GM10266 (cell line): ENCODE results near the gene LMF1.

Source experiments
- DNase-seq: peaks from one replicate; pipeline ENCODE4 v3.0.0; 2012; ENCODE audit errors: extremely low spot score
- TF ChIP-seq, protein P1 (sequence below): IDR thresholded peaks from 2 replicates; pipeline ENCODE4 v1.5.1; 2012; ENCODE audit warnings: mild to moderate bottlenecking, low read depth; ENCODE audit not compliant: control insufficient read depth, insufficient read depth; ENCODE audit errors: missing control alignments

LMF1 gene

DNA sequence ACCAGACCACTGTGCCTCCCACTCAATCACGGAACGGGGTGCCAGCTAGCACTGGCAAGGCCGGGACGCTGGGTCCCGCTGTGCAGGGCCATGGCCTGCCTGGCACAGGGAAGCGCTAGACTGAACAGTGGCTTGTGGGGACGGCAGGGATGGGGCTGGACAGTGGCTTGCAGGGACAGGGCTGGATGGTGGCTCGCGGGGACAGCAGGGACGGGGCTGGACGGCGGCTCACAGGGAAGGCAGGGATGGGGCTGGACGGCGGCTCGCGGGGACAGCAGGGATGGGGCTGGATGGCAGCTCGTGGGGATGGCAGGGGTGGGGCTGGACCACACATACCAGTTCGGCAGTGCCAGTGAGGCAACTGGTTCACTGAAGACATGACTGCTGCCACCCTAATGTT is 32.6 kb downstream of the LMF1 start:
- DNase-seq = no peak
- TF ChIP-seq, protein P1, sequence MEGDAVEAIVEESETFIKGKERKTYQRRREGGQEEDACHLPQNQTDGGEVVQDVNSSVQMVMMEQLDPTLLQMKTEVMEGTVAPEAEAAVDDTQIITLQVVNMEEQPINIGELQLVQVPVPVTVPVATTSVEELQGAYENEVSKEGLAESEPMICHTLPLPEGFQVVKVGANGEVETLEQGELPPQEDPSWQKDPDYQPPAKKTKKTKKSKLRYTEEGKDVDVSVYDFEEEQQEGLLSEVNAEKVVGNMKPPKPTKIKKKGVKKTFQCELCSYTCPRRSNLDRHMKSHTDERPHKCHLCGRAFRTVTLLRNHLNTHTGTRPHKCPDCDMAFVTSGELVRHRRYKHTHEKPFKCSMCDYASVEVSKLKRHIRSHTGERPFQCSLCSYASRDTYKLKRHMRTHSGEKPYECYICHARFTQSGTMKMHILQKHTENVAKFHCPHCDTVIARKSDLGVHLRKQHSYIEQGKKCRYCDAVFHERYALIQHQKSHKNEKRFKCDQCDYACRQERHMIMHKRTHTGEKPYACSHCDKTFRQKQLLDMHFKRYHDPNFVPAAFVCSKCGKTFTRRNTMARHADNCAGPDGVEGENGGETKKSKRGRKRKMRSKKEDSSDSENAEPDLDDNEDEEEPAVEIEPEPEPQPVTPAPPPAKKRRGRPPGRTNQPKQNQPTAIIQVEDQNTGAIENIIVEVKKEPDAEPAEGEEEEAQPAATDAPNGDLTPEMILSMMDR = no peak

DNA sequence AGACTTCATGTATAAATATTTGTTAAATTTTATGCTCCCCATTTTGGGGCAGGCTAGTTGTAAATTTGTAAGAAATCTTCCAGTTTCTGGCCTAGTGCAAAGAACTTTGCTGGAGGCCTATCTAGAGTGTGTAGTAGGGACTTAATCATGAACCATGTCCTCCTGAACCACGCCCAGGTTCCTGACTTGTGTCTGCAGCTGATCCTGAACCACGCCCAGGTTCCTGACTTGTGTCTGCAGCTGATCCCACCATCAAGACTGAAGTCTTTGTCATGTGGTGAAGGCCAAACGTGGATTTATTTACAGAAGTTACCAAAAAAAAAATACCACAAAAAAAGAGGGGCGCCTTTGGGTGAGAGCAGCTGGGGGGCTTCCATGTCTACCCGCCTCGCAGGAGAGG is 33.1 kb downstream of the LMF1 start:
- TF ChIP-seq, protein P1 = no peak

DNA sequence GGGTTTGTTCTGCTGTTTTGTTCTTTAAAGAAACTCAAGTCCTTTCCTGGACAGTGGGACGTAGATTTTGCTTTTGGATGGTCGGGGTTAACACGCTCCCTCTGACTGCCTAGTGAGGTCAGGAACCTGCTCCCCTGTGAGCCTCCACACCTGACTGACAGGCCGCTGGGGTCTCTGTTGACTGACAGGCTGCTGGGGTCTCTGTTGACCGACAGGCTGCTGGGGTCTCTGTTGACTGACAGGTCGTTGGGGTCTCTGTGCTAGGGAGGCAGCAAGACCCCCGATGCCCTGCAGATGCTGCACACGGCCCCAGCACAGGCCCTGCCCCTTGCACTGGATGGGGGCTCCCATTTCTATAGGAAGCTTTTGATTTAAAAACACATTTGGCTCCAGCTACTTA is 33.5 kb downstream of the LMF1 start:
- no peak for DNase-seq
- TF ChIP-seq, protein P1 = no peak

More for the DNA sequence above, 33.1 kb downstream of the LMF1 start:
- no peak for DNase-seq

DNA sequence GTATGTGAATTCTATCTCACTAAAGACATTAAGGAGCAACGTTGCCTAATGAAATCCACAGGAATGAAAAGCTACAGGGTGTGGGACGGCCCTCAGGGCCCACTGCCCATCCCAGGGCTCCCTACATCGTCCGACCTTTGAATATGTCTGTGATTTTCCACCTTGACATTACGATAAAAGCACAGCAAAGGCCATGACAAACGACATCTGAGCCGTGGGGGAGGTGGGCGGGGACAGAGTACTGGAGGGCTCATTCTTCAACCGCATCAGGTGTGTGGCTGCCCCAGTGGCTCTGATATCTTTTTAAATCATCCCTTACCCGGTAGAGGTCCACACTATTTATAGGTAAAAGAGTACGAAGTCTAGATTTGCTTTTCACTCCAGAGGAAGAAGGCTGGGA is 35.1 kb downstream of the LMF1 start:
- no peak for DNase-seq
- TF ChIP-seq, protein P1 = no peak

DNA sequence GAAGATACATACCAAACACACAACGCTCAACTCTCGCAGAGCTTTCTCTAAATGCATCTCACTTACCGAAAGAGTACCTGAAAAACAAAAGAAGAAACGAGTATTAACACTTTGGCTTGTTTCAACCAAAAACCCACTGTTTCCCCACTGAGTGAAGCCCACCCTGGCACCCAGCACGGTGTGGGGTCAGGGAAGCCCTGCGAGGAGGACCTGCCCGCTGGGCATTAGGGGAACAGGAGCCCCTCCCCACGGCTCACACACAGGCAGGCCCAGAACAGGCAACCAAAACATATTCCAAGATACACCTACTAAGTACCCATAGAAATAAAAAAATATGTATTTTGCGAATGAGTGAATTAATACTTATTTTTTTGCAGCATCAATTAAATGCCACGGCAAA is 36.6 kb downstream of the LMF1 start:
- TF ChIP-seq, protein P1 = no peak
- DNase-seq = no peak

DNA sequence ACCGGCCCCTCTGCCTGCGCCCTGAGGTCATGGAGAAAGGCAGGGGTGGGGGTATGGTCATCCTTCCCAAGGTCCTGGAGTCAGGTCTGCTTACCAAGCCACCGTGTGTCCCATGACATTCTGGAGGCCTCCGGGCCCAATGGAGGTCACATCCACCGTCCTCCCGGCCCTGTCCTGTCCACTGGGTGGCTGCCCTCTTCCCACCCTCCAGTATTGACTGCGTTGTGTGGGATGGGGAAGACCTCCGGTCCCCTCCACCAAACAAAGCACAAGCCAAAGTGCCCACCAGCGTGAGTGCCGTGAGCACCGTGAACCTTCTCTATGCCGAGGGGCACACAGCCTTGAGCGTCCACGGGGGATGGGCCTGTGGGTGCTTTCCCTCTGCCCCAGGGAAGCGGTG is 37.2 kb downstream of the LMF1 start:
- no peak for DNase-seq
- TF ChIP-seq, protein P1 = no peak

DNA sequence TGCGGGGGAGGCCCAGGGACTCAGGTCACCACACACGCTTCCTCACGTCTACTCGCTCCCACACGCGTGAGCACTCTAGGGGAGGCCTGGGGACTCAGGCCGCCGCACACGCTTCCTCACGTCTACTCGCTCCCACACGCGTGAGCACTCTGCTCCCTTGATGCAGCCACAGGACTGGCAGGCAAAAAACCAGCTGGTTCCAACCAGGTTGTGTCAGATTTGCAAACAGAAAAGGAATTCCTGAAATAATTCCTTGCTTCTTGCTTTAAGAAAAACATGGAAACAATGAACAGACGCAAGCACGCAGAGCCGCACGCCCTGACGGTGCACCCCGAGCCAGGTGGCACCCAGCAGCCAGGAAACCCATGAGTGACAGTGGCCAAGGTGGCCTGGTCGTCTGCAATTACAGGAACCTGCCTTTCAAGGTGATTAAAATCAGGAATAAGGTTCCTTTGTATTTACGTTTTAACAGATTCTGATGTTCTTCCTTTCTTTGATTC is 37.9 kb downstream of the LMF1 start:
- TF ChIP-seq, protein P1 = no peak
- no peak for DNase-seq
